Body of pancreas (tissue), 4 donors: ENCODE data around the gene GRM6. TPM values are rescaled to one million over a fixed set of nuclear protein-coding genes. Genes with fewer than 3 reads are reported as not detected.

Experiments used
- ATAC-seq: fragments of 150-250 bp; one replicate; pipeline ENCODE4 v1.9.1; 2016
- DNase-seq, 4 donors: peaks; one replicate each; pipeline ENCODE4 v3.0.0-alpha.2; 2019
- H3K27ac ChIP-seq, 4 donors: fragments of 200-600 bp; sonication (generic); 1 replicate in 3 of 4; 2 replicates in 1 of 4; pipeline versions ENCODE4 v1.5.1 to v1.6.1; 2016 to 2019; ENCODE audit warnings: mild to moderate bottlenecking in 1 of 4, mixed read lengths in 1 of 4, moderate library complexity in 1 of 4
- H3K27me3 ChIP-seq, 2 donors: fragments of 200-600 bp; sonication (generic); one replicate each; pipeline ENCODE4 v1.6.0; 2016; ENCODE audit warnings: mild to moderate bottlenecking in 1 of 2
- H3K36me3 ChIP-seq, 2 donors: fragments of 200-600 bp; sonication (generic); replicated peaks in 1 of 2; 2 replicates each; pipeline ENCODE4 v1.5.1; 2016; ENCODE audit warnings: low read depth in 2 of 2; ENCODE audit not compliant: insufficient read depth in 1 of 2
- H3K4me1 ChIP-seq: fragments of 200-600 bp; sonication (generic); one replicate; pipeline ENCODE4 v1.6.0; 2016
- H3K4me3 ChIP-seq, 2 donors: fragments of 200-600 bp; sonication (generic); 1 replicate in 1 of 2; 2 replicates in 1 of 2; pipeline ENCODE4 v1.5.1; 2016 to 2019
- H3K9me3 ChIP-seq, 3 donors: fragments of 200-600 bp; sonication (generic); 1 replicate in 2 of 3; 2 replicates in 1 of 3; pipeline ENCODE4 v1.5.1; 2016
- CTCF ChIP-seq, 7 experiments: fragments of 450-650 bp in 4 of 7; fragments of 200-600 bp in 3 of 7; sonication (generic) in 3 of 7; IDR thresholded peaks; one replicate each; pipeline ENCODE4 v1.5.1; 2016 to 2019; ENCODE audit warnings: antibody characterized with exemption in 7 of 7
- POLR2A ChIP-seq, 3 donors: fragments of 450-650 bp; IDR thresholded peaks; one replicate each; pipeline ENCODE4 v1.6.1; 2016; ENCODE audit warnings: antibody characterized with exemption in 3 of 3, mild to moderate bottlenecking in 2 of 3
- WGBS, 2 donors: methylation state at CpG; one replicate each; pipeline ENCODE4 v1.1.5; 2017; 5-methylcytosine and 5-hydroxymethylcytosine counted together
- intact Hi-C: fragments of 100-400 bp; cut with DNase I; formaldehyde crosslinking; loops from one replicate; pipeline ENCODE4 v1.15.1; 2023
- total RNA-seq, 2 donors: library from RNA; depleted of rRNA; stranded (reverse); fragments of >200 nt; gene quantifications; one replicate each; pipeline ENCODE4 v1.1.0, GENCODE V29; 2016

GRM6 gene
- total RNA-seq, 2 donors from 2014 or later, result not detected

DNA sequence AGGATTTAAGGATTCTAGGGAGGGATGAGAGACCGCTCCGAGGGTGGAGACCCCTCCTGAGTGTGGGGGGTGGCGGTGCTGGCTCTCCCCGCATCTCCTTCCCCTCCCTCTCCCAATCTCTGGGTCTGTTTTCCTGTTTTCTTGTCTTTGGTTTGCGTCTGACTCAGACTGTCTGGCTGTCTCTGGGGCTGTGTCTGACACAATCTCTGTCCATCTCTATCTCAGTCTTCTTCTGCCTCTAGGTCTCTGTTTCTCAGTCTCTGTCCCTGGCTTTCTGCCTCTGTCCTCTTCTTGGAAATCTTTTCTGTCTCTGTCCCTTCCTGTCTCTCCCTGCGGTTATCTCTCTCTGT is 196 bp upstream of the GRM6 start:
- no peak overlapping the region for H3K27ac ChIP-seq
- no peak for TF ChIP-seq CTCF (IDR thresholded peaks at IDR 0.05)
- H3K36me3 ChIP-seq, result no peaks in the 10 kb centered on the region
- H3K4me1 ChIP-seq, result no peaks in the 10 kb centered on the region
- no peaks in the 10 kb centered on the region for H3K9me3 ChIP-seq
- no peaks in the 10 kb centered on the region for H3K27me3 ChIP-seq
- ATAC-seq (no peak), DNase-seq (no peak)
- WGBS, 2 donors, result 4 to 13% methylated on average over 6 of the region's 6 CpGs
- no peak overlapping the region for H3K4me3 ChIP-seq
- intact Hi-C loops, result no loop called here

DNA sequence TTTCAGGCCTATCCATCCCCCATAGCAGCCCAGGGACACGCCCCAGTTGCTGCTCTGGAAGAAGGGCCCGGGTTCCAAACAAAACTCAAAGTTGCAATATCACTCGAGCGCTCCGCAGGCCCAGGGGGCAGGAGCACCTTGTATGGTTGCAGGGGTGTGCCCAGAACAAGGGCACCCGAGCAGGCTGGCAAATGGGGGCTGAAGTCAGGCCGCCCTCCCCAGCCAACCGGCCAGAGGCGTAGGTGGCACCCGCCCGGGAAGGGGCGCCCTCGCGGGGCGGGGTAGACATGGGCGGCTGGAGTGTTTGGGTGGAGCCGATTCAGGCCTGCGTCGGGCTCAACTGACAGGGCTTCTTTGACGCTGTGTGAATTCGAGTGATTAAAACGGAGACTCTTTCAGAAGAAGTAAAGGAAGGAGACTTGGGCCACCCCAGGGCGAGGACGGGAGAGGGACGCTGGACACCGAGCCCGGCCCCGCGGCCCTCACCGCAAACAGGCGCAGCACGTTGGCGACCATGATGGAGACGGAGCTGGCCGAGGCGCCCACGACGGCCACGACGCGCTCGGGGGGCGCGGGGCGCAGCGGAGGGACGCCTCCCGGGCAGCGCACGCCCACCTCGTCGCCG is 1.1 kb downstream of the GRM6 start:
- H3K36me3 ChIP-seq, result no peaks in the 10 kb centered on the region
- no peaks in the 10 kb centered on the region for H3K27me3 ChIP-seq
- peaks cover 0 to 6% (median 0%) of the 10 kb centered on the region in 3 donors for H3K9me3 ChIP-seq
- no peak overlapping the region for H3K27ac ChIP-seq
- H3K4me1 ChIP-seq, result no peaks in the 10 kb centered on the region
- DNase-seq (no peak), ATAC-seq (no peak)
- no peak overlapping the region for H3K4me3 ChIP-seq
- 18 to 26% methylated on average over 20 to 51 of the region's 53 CpGs for WGBS, 2 donors
- no peak for TF ChIP-seq CTCF (IDR thresholded peaks at IDR 0.05)
- TF ChIP-seq POLR2A (IDR thresholded peaks at IDR 0.05), result no peak
- intact Hi-C loops, result no loop called here

GRCh38 chr5:178993236-178993765 is 1.8 kb downstream of the GRM6 start:
- 43 to 53% methylated on average over 12 to 20 of the region's 20 CpGs for WGBS, 2 donors
- intact Hi-C loops, result no loop called here
- ATAC-seq (no peak), DNase-seq (no peak)
- Histone ChIP-seq H3K36me3 (no peaks in the 10 kb centered on the region), H3K4me1 (no peaks in the 10 kb centered on the region), H3K27me3 (no peaks in the 10 kb centered on the region), H3K27ac (no peak overlapping the region), H3K9me3 (peaks cover 0 to 12% (median 0%) of the 10 kb centered on the region in 3 donors), H3K4me3 (no peak overlapping the region)
- TF ChIP-seq POLR2A (IDR thresholded peaks at IDR 0.05), result no peak
- no peak for TF ChIP-seq CTCF (IDR thresholded peaks at IDR 0.05)

DNA sequence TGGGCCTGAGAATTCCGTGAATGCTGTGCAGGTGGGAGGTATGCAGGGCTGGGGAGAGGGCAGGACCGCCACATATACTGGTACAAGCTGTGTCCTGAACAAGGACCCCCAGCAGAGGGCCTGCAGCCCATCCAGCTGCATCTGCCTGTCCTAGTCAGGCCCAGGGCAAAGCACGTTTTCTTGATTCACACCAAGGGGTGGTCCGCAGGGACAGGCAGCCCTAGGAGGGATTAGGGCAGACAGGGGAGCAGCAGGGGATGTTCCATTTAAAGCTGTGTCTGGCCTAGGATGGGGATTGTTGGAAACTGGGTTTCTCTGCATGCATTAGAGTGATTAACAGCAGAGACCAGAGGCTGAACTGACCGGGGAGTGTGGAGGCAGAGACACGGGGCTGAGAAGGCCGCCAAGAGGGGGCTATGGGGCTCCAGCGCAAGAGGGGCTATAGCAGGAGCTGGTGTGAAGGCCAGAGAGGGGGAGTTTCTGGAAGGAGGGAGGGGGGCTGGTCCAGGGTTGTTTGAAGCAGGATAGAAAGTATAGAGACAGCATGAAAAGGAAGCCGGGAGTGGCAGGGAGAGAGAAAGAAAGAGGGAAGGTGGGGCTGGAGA is 2.7 kb downstream of the GRM6 start:
- no peaks in the 10 kb centered on the region for H3K36me3 ChIP-seq
- H3K27ac ChIP-seq, result no peak overlapping the region
- H3K4me1 ChIP-seq, result no peaks in the 10 kb centered on the region
- peaks cover 0 to 15% (median 0%) of the 10 kb centered on the region in 3 donors for H3K9me3 ChIP-seq
- no peak overlapping the region for H3K4me3 ChIP-seq
- TF ChIP-seq CTCF (IDR thresholded peaks at IDR 0.05) (no peak), POLR2A (IDR thresholded peaks at IDR 0.05) (no peak)
- DNase-seq (no peak), ATAC-seq (no peak)
- no peaks in the 10 kb centered on the region for H3K27me3 ChIP-seq
- WGBS, 2 donors, result 46 to 61% methylated on average over 8 to 9 of the region's 9 CpGs
- intact Hi-C loops, result no loop called here
